Gastroesophageal sphincter (tissue), 4 donors: ENCODE measurements around the gene ACSL6. TPM values are rescaled to one million over a fixed set of nuclear protein-coding genes. Genes with fewer than 3 reads are reported as not detected.
"Not testable (repeated sequence)": the region's sequence is repeated elsewhere in the genome, so short reads cannot be mapped to it uniquely, and the experiment has no call there.

Experiments
- ATAC-seq: fragments of 150-250 bp; one replicate; pipeline ENCODE4 v1.9.1; 2016; ENCODE audit warnings: mild to moderate bottlenecking, moderate library complexity
- H3K27ac ChIP-seq, 4 donors: fragments of 200-600 bp; sonication (generic) in 3 of 4; 1 replicate in 3 of 4; 2 replicates in 1 of 4; pipeline ENCODE4 v1.5.1; 2016 to 2019
- H3K27me3 ChIP-seq: fragments of 200-600 bp; sonication (generic); one replicate; pipeline ENCODE4 v1.5.1; 2019
- H3K36me3 ChIP-seq, 2 donors: fragments of 200-600 bp; sonication (generic); one replicate each; pipeline ENCODE4 v1.5.1; 2019; ENCODE audit warnings: control low read depth in 1 of 2
- H3K4me1 ChIP-seq, 3 donors: fragments of 200-600 bp; sonication (generic); 1 replicate in 2 of 3; 2 replicates in 1 of 3; pipeline ENCODE4 v1.5.1; 2016 to 2019; ENCODE audit warnings: control low read depth in 2 of 3
- H3K4me3 ChIP-seq, 2 donors: fragments of 200-600 bp; sonication (generic); one replicate each; pipeline ENCODE4 v1.5.1; 2019; ENCODE audit warnings: mild to moderate bottlenecking in 1 of 2, moderate library complexity in 1 of 2
- H3K9me3 ChIP-seq, 3 donors: fragments of 200-600 bp; sonication (generic); one replicate each; pipeline ENCODE4 v1.5.1; 2017 to 2019; ENCODE audit warnings: control low read depth in 2 of 3
- EP300 ChIP-seq: sonication (generic); formaldehyde crosslinking; IDR thresholded peaks from one replicate; pipeline ENCODE4 v1.6.1; 2017; ENCODE audit warnings: antibody characterized with exemption, mild to moderate bottlenecking
- POLR2A ChIP-seq, 2 donors: fragments of 450-650 bp; IDR thresholded peaks; one replicate each; pipeline ENCODE4 v1.6.1; 2017; ENCODE audit warnings: antibody characterized with exemption in 2 of 2, mild to moderate bottlenecking in 2 of 2, moderate library complexity in 1 of 2
- POLR2AphosphoS5 ChIP-seq: sonication (generic); formaldehyde crosslinking; IDR thresholded peaks from one replicate; pipeline ENCODE4 v1.6.1; 2017; ENCODE audit warnings: antibody characterized with exemption
- WGBS, 2 donors: methylation state at CpG; one replicate each; pipeline ENCODE4 v1.1.5; 2018; ENCODE audit warnings: low coverage in 1 of 2; 5-methylcytosine and 5-hydroxymethylcytosine counted together
- total RNA-seq, 4 donors: library from RNA; depleted of rRNA; stranded (reverse); fragments of >200 nt; gene quantifications; one replicate each; pipeline ENCODE4 v1.1.0, GENCODE V29; 2016
- TF ChIP-seq, protein P1 (sequence below), 4 experiments: fragments of 200-600 bp in 2 of 4; fragments of 450-650 bp in 2 of 4; sonication (generic) in 1 of 4; IDR thresholded peaks; one replicate each; pipeline ENCODE4 v1.5.1; 2017 to 2019; ENCODE audit warnings: antibody characterized with exemption in 4 of 4, mild to moderate bottlenecking in 2 of 4, moderate library complexity in 2 of 4

The ACSL6 gene
- total RNA-seq, 4 donors from 2014 or later: 1.3 to 3.6 (median 2.6) TPM

DNA sequence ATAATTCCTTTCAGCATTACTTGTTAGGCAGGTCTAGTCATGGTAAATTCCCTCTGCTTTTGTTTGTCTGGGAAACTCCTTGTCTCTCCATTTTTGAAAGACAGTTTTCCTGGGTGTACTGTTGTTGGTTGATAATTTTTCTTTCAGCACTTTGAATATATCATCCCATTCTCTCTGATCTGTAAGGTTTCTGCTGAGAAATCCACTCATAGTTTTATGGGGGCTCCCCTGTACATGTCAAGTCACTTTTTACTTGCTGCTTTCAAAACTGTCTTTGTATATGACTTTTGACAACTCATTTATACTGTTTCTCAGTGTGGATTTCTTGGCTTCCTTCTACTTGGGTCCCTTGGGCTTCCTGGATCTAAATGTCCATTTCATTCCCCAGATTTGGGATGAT, 82.5 kb downstream of the ACSL6 start:
- H3K4me3 ChIP-seq: no peak overlapping the region
- H3K27ac ChIP-seq: no peak overlapping the region
- no peaks in the 10 kb centered on the region for H3K4me1 ChIP-seq
- TF ChIP-seq EP300: no peak
- no peak for ATAC-seq
- peaks cover 0 to 46% (median 0%) of the 10 kb centered on the region in 3 donors for H3K9me3 ChIP-seq
- H3K36me3 ChIP-seq: no peaks in the 10 kb centered on the region
- no peaks in the 10 kb centered on the region for H3K27me3 ChIP-seq

DNA sequence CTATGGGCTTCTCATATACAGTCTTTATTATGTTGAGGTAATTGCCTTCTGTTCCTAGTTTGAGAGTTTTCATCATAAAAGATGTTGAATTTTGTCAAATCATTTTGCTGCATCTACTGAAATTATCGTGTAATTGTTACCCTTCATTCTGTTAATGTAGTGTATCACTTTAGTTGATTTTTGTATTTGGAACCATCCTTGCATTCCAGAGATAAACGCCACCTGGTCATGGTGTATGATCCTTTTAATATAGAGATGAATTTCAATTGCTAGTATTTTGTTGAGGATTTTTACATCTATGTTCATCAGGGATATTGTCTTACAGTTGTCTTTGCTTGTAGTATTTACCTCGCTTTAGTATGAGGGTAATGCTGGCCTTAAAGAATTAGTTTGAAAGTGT, 85.3 kb downstream of the ACSL6 start:
- Histone ChIP-seq H3K4me1 (no peaks in the 10 kb centered on the region), H3K27ac (no peak overlapping the region), H3K27me3 (no peaks in the 10 kb centered on the region), H3K36me3 (no peaks in the 10 kb centered on the region), H3K9me3 (peaks cover 0 to 39% (median 0%) of the 10 kb centered on the region in 3 donors), H3K4me3 (no peak overlapping the region)
- TF ChIP-seq, protein P1, sequence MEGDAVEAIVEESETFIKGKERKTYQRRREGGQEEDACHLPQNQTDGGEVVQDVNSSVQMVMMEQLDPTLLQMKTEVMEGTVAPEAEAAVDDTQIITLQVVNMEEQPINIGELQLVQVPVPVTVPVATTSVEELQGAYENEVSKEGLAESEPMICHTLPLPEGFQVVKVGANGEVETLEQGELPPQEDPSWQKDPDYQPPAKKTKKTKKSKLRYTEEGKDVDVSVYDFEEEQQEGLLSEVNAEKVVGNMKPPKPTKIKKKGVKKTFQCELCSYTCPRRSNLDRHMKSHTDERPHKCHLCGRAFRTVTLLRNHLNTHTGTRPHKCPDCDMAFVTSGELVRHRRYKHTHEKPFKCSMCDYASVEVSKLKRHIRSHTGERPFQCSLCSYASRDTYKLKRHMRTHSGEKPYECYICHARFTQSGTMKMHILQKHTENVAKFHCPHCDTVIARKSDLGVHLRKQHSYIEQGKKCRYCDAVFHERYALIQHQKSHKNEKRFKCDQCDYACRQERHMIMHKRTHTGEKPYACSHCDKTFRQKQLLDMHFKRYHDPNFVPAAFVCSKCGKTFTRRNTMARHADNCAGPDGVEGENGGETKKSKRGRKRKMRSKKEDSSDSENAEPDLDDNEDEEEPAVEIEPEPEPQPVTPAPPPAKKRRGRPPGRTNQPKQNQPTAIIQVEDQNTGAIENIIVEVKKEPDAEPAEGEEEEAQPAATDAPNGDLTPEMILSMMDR (IDR thresholded peaks at IDR 0.05): no peak
- TF ChIP-seq POLR2AphosphoS5: no peak
- no peak for TF ChIP-seq EP300
- ATAC-seq: no peak
- 74 to 95% methylated on average over 2 to 3 of the region's 3 CpGs for WGBS, 2 donors

DNA sequence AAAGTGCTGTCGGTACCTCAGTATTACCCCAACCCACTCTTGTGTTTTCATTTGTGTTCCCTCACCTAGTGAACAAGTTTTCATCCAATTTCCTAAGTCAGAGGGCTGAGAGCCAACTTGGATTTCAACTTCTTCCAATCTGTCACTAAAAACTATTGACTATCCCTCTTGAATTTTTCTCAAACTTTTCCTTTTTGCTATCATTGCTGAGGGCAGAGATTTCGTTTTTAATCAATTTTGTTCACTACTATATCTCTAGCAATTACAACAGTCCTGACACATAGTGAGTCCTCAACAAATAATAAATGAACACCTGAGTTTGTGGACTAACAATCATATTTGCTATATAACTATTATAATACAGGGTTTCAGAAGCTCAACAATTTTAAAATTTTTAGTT, 95.0 kb downstream of the ACSL6 start:
- H3K4me3 ChIP-seq: no peak overlapping the region
- no peaks in the 10 kb centered on the region for H3K36me3 ChIP-seq
- H3K27me3 ChIP-seq: no peaks in the 10 kb centered on the region
- 44 to 49% methylated on average over 2 of the region's 2 CpGs for WGBS, 2 donors
- no peak for ATAC-seq
- TF ChIP-seq EP300: no peak
- no peak for TF ChIP-seq POLR2A (IDR thresholded peaks at IDR 0.05)
- TF ChIP-seq, protein P1 (IDR thresholded peaks at IDR 0.05): no peak
- no peak for TF ChIP-seq POLR2AphosphoS5
- no peaks in the 10 kb centered on the region for H3K4me1 ChIP-seq
- H3K9me3 ChIP-seq: no peaks in the 10 kb centered on the region
- no peak overlapping the region for H3K27ac ChIP-seq

DNA sequence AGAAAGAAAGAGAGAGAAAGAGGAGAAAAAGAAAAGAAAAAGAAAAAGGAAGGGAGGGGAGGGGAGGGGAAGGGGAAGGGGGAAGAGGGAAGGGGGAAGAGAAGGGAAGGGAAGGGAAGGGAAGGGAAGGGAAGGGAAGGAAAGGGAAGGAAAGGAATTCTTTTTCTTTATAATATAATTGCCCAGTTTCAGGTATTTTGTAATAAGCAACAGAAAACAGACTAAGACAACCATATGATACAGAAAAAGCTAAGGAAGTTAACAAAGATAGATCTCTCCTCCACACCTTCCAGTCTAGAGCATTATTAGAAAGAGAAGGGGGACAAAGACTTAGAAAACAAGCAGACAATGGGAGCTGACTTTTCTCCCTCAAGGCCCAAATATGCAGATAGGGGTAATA, 97.0 kb downstream of the ACSL6 start:
- H3K27me3 ChIP-seq: no peaks in the 10 kb centered on the region
- no peak overlapping the region for H3K4me3 ChIP-seq
- no peak for TF ChIP-seq POLR2A (IDR thresholded peaks at IDR 0.05)
- TF ChIP-seq, protein P1 (IDR thresholded peaks at IDR 0.05): no peak
- H3K27ac ChIP-seq: no peak overlapping the region
- no peaks in the 10 kb centered on the region for H3K9me3 ChIP-seq
- no peaks in the 10 kb centered on the region for H3K36me3 ChIP-seq
- ATAC-seq: no peak
- no peaks in the 10 kb centered on the region for H3K4me1 ChIP-seq

DNA sequence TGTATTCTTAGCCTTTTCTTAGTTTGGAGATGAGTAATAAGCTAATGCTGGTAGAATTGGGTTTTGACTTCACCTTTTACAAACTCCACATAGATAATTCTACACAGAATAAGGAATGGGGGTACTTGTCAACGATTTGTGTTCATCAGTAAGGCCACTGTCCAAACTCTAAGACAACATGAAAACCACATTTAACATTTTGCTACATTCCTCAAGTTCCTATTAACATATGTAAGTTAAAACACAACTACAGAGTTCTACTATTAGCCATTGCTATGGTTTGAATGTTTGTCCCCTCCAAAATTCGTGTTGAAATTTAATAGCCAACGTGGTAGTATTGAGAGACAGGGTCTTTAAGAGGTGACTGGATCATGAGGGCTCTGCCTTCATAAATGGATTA, 97.9 kb downstream of the ACSL6 start:
- no peaks in the 10 kb centered on the region for H3K4me1 ChIP-seq
- WGBS, 2 donors: 39 to 63% methylated on average over 3 of the region's 3 CpGs
- no peaks in the 10 kb centered on the region for H3K9me3 ChIP-seq
- no peak for ATAC-seq
- no peak overlapping the region for H3K4me3 ChIP-seq
- no peak overlapping the region for H3K27ac ChIP-seq
- no peaks in the 10 kb centered on the region for H3K27me3 ChIP-seq
- TF ChIP-seq POLR2A (IDR thresholded peaks at IDR 0.05) (no peak), POLR2AphosphoS5 (no peak)
- no peaks in the 10 kb centered on the region for H3K36me3 ChIP-seq

DNA sequence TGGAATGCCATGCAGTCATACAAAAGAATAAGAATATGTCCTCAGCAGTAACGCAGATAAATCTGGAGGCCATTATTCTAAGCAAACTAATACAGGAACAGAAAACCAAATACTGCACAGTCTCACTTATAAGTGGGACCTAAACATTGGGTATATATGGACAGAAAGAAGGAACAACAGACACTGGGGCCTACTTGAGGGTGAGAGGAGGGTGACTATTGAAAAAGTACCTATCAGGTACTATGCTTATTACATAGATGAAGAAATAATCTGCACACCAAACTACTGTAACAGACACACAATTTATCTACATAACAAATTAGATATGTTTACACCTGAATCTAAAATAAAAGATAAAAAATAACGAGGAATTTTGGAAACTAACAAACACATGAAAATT, 104.8 kb downstream of the ACSL6 start:
- no peak for ATAC-seq
- Histone ChIP-seq H3K4me1 (no peaks in the 10 kb centered on the region), H3K9me3 (peaks cover 0 to 35% (median 0%) of the 10 kb centered on the region in 3 donors), H3K36me3 (no peaks in the 10 kb centered on the region), H3K27me3 (no peaks in the 10 kb centered on the region), H3K27ac (no peak overlapping the region), H3K4me3 (no peak overlapping the region)
- TF ChIP-seq POLR2A (IDR thresholded peaks at IDR 0.05) (no peak), EP300 (no peak), POLR2AphosphoS5 (no peak)
- TF ChIP-seq, protein P1 (IDR thresholded peaks at IDR 0.05): no peak
- WGBS, 2 donors: 63 to 76% methylated on average over 2 of the region's 2 CpGs

DNA sequence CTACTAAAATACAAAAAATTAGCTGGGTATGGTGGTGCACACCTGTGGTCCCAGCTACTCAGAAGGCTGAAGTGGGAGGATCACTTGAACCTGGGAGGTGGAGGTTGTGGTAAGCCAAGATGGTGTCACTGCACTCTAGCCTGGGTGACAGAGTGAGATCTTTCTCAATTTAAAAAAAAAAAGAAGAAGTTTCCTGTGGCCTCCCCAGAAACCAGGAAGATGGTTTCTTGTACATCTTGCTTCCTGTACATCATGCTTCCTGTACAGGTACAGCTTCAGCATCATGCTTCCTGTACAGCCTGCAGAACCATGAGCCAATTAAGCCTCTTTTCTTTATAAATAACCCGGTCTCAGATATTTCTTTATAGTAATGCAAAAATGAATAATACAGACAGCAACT, 109.2 kb downstream of the ACSL6 start:
- not testable (repeated sequence) for ATAC-seq, H3K36me3 ChIP-seq, H3K4me3 ChIP-seq, H3K4me1 ChIP-seq, H3K27me3 ChIP-seq, H3K27ac ChIP-seq
- peaks cover 0 to 35% (median 0%) of the 10 kb centered on the region in 3 donors for H3K9me3 ChIP-seq
- WGBS, 2 donors: 91 to 100% methylated on average over 1 of the region's 1 CpG
